GM12878 (cell line): Measurements from ENCODE around the gene THAP4. TPM values are rescaled to one million over a fixed set of nuclear protein-coding genes. Genes with fewer than 3 reads are reported as not detected.

Experiments used
- ATAC-seq: fragments of 200-7000 bp; cut with Tn5 transposase; 3 replicates; pipeline ENCODE4 v1.9.1; 2020; ENCODE audit warnings: mild to moderate bottlenecking, moderate library complexity
- BruUV-seq: library from RNA; stranded (reverse); fragments of 400-500 nt; replicated peaks from 2 replicates; lab custom pipeline; 2021; lab: Mats Ljungman, UMichigan
- CTCF ChIA-PET: fragments of 300-600 bp; sonication (Branson Sonifier 250); formaldehyde crosslinking; extraction: SDS; loops from one replicate; lab custom pipeline; 2021; ENCODE audit warnings: inconsistent platforms; lab: Yijun Ruan, JAX
- POLR2A ChIA-PET: fragments of 350-600 bp; formaldehyde crosslinking; extraction: SDS; loops from one replicate; lab custom pipeline; 2021; ENCODE audit warnings: inconsistent platforms; lab: Charles Lee
- RAD21 ChIA-PET: fragments of 300-600 bp; sonication (Branson Sonifier 250); formaldehyde crosslinking; loops from one replicate; lab custom pipeline; 2023; ENCODE audit warnings: antibody characterized with exemption; ENCODE audit not compliant: unreplicated experiment; lab: Charles Lee
- SMC1A ChIA-PET: fragments of 300-600 bp; sonication (Branson Sonifier 250); formaldehyde crosslinking; loops from one replicate; lab custom pipeline; 2023; ENCODE audit not compliant: unreplicated experiment, uncharacterized antibody; lab: Charles Lee
- DNase-seq: peaks from one replicate; pipeline ENCODE4 v3.0.0-alpha.2; 2011; ENCODE audit warnings: low read depth, low spot score
- FAIRE-seq: peaks from 3 replicates; lab custom pipeline; 2011; peaks lifted over from hg19 to GRCh38; lab: Jason Lieb, UNC
- H2AFZ ChIP-seq: 2 replicates; pipeline ENCODE4 v1.6.0; 2011; ENCODE audit warnings: low read depth, low read length, control low read depth; ENCODE audit not compliant: control insufficient read depth
- H3K27ac ChIP-seq: 2 replicates; pipeline ENCODE4 v1.5.1; 2011; ENCODE audit warnings: control low read depth; ENCODE audit not compliant: control insufficient read depth, insufficient read depth
- H3K27me3 ChIP-seq, 2 experiments: replicated peaks in 1 of 2; 2 replicates each; pipeline versions ENCODE4 v1.6.0 to v1.6.1; 2011; ENCODE audit warnings: low read length in 1 of 2; ENCODE audit not compliant: control insufficient read depth in 2 of 2, insufficient read depth in 2 of 2
- H3K36me3 ChIP-seq, 2 experiments: 2 replicates each; pipeline ENCODE4 v1.5.1; 2011; ENCODE audit warnings: low read length in 1 of 2; ENCODE audit not compliant: control insufficient read depth in 2 of 2, insufficient read depth in 2 of 2
- H3K4me1 ChIP-seq: 2 replicates; pipeline ENCODE4 v1.6.1; 2011; ENCODE audit warnings: mild to moderate bottlenecking, low read length, moderate library complexity, mixed read lengths; ENCODE audit not compliant: control insufficient read depth, insufficient read depth
- H3K4me2 ChIP-seq: 2 replicates; pipeline ENCODE4 v1.6.0; 2011; ENCODE audit warnings: control low read depth; ENCODE audit not compliant: control insufficient read depth, insufficient read depth
- H3K4me3 ChIP-seq: fragments of 200-600 bp; sonication (generic); 2 replicates; pipeline ENCODE4 v1.5.1; 2016
- H3K79me2 ChIP-seq: 2 replicates; pipeline ENCODE4 v1.6.0; 2011; ENCODE audit warnings: low read length; ENCODE audit not compliant: control insufficient read depth, insufficient read depth
- H3K9ac ChIP-seq: 2 replicates; pipeline ENCODE4 v1.8.0; 2011; ENCODE audit warnings: low read length, control low read depth, mixed read lengths; ENCODE audit not compliant: control insufficient read depth, insufficient read depth
- H3K9me3 ChIP-seq: replicated peaks from 3 replicates; pipeline ENCODE4 v1.5.1; 2011; ENCODE audit warnings: mild to moderate bottlenecking, low read length; ENCODE audit not compliant: control insufficient read depth, insufficient read depth
- H4K20me1 ChIP-seq: 2 replicates; pipeline ENCODE4 v1.6.0; 2011; ENCODE audit not compliant: control insufficient read depth, insufficient read depth
- ATF2 ChIP-seq: IDR thresholded peaks from 2 replicates; pipeline ENCODE4 v1.6.1; 2012; ENCODE audit warnings: low read length, inconsistent platforms
- EZH2 ChIP-seq: IDR thresholded peaks from 2 replicates; pipeline ENCODE4 v1.6.1; 2012; ENCODE audit warnings: low read depth, mild to moderate bottlenecking, control low read depth, inconsistent platforms, low read length, borderline replicate concordance; ENCODE audit not compliant: control insufficient read depth
- PAX5 ChIP-seq: IDR thresholded peaks from 2 replicates; pipeline ENCODE4 v1.6.1; 2011; ENCODE audit warnings: low read depth, low read length, borderline replicate concordance
- SRF ChIP-seq, 2 experiments: IDR thresholded peaks; 2 replicates each; pipeline ENCODE4 v1.6.1; 2011; ENCODE audit warnings: low read depth in 2 of 2, low read length in 2 of 2, mild to moderate bottlenecking in 1 of 2, moderate library complexity in 1 of 2
- STAT1 ChIP-seq: fragments of 450-650 bp; conservative IDR thresholded peaks from 2 replicates; pipeline ENCODE4 v1.6.1; 2014; ENCODE audit warnings: antibody characterized with exemption, mild to moderate bottlenecking
- SUZ12 ChIP-seq: fragments of 200-600 bp; sonication (generic); IDR thresholded peaks from one replicate; pipeline ENCODE4 v1.6.1; 2018; ENCODE audit warnings: antibody characterized with exemption, mild to moderate bottlenecking; ENCODE audit not compliant: unreplicated experiment
- WRNIP1 ChIP-seq: IDR thresholded peaks from 2 replicates; pipeline ENCODE4 v1.6.1; 2011; ENCODE audit warnings: low read depth, low read length, improper control_type of control experiment, borderline replicate concordance
- WGBS: methylation state at CpG from one replicate; pipeline ENCODE4 v1.1.6; 2016; ENCODE audit warnings: low lambda C conversion rate; ENCODE audit not compliant: insufficient replicate concordance, insufficient coverage; ENCODE audit errors: missing lambda C conversion rate; 5-methylcytosine and 5-hydroxymethylcytosine counted together
- in situ Hi-C: fragments of 300-500 bp; cut with MboI; formaldehyde crosslinking; loops from 9 replicates; pipeline ENCODE4 v1.14.3; 2018; ENCODE audit warnings: mixed read lengths
- intact Hi-C: fragments of 100-400 bp; cut with micrococcal nuclease; formaldehyde crosslinking; loops from one replicate; pipeline ENCODE4 v1.14.2; 2022; ENCODE audit not compliant: unreplicated experiment
- polyA plus RNA-seq, 11 experiments: library from polyadenylated mRNA; depleted of rRNA in 4 of 11; unstranded in 6 of 11; stranded (reverse) in 5 of 11; fragments of >200 nt; fragmentation: Nextera tagmentation in 4 of 11; fragmentation: Illumina TruSeq in 1 of 11; extraction: Ambion mirVana in 4 of 11; extraction: Trizol in 1 of 11; gene quantifications; 1 replicate in 1 of 11; 2 replicates in 10 of 11; pipeline versions ENCODE4 v1.2.1 to v1.2.3, GENCODE V29; 2011 to 2016; ENCODE audit warnings: inconsistent platforms in 2 of 11, missing spikeins in 2 of 11, low read depth in 1 of 11
- total RNA-seq, 4 experiments: library from RNA; depleted of rRNA in 3 of 4; stranded (reverse); fragments of >200 nt in 3 of 4; fragmentation: Illumina TruSeq in 1 of 4; extraction: Trizol in 1 of 4; gene quantifications; 2 replicates each; pipeline versions ENCODE4 v1.2.1 to v1.2.3, GENCODE V29; 2013 to 2021

Gene THAP4
- total and polyA plus RNA-seq, 10 of the 15 experiments (the other 5 are each of a cell fraction or from before 2014, with no cell fraction given) = 12.9 to 67.7 (median 44.5) TPM

GRCh38 chr2:241645915-241646645 is 9.1 kb upstream of the THAP4 start:
- no peak overlapping the region for H2AFZ ChIP-seq
- H3K27me3 ChIP-seq = no peaks in the 10 kb centered on the region
- BruUV-seq = no TSS peak
- H3K4me2 ChIP-seq = no peak overlapping the region
- no peaks in the 10 kb centered on the region for H3K9me3 ChIP-seq
- SMC1A ChIA-PET = interaction anchor here (1.1 kb wide), 1 partner anchor 13 kb away, joined by 3 read pairs; no protein-coding TSS in a partner anchor
- RAD21 ChIA-PET = interaction anchor here (0.5 kb wide), 1 partner anchor 12 kb away, joined by 3 read pairs; no protein-coding TSS in a partner anchor
- no peak overlapping the region for H3K27ac ChIP-seq
- peaks cover 29% of the 10 kb centered on the region for H3K79me2 ChIP-seq
- POLR2A ChIA-PET = no interaction called here
- intact Hi-C loops (no loop called here), in situ Hi-C loops (no loop called here)
- DNase-seq = no peak
- CTCF ChIA-PET = no interaction called here
- 98% methylated on average over 14 of the region's 14 CpGs for WGBS
- H3K36me3 ChIP-seq = peaks cover 2% of the 10 kb centered on the region in 2 experiments; a peak in 2 of 4 replicates
- no peak overlapping the region for H3K9ac ChIP-seq
- no peak overlapping the region for H3K4me3 ChIP-seq
- no peaks in the 10 kb centered on the region; the same call in 1 of the 2 replicates for H4K20me1 ChIP-seq
- FAIRE-seq = no peak
- TF ChIP-seq SRF (IDR thresholded peaks at IDR 0.05; ENCODE audit: low read depth in 2 of 2, low read length in 2 of 2) = no peak
- TF ChIP-seq ATF2 = no peak
- no peak for TF ChIP-seq EZH2
- no peak for TF ChIP-seq SUZ12
- TF ChIP-seq PAX5 = no peak
- TF ChIP-seq WRNIP1 = no peak
- TF ChIP-seq STAT1 = no peak
- TF ChIP-seq, all 136 proteins: peak for 0
- no peak for ATAC-seq
- H3K4me1 ChIP-seq = no peaks in the 10 kb centered on the region
